Pancreas (tissue), 10 donors: ENCODE measurements around the gene HTR2C. TPM values are rescaled to one million over a fixed set of nuclear protein-coding genes. Genes with fewer than 3 reads are reported as not detected.
A peak's percentile ranks its signal among the peaks of the same experiment; 100 is the strongest.

ENCODE experiments used
- ATAC-seq, 4 donors: fragments of 200-7000 bp; cut with Tn5 transposase; one replicate each; pipeline versions ENCODE4 v1.8.0 to v1.9.1; 2020; ENCODE audit warnings: mild to moderate bottlenecking in 4 of 4, moderate library complexity in 4 of 4
- DNase-seq, 6 donors: peaks; one replicate each; pipeline ENCODE4 v3.0.0-alpha.2; 2020
- FAIRE-seq: peaks from 2 replicates; lab custom pipeline; 2012; peaks lifted over from hg19 to GRCh38; lab: Jason Lieb, UNC
- H3K27ac ChIP-seq, 4 donors: fragments of 200-600 bp; sonication (generic); 1 replicate in 3 of 4; 2 replicates in 1 of 4; pipeline versions ENCODE4 v1.5.0 to v1.8.0; 2020
- H3K27me3 ChIP-seq, 4 donors: fragments of 200-600 bp; one replicate each; pipeline ENCODE4 v1.8.0; 2021
- H3K36me3 ChIP-seq, 3 donors: fragments of 200-600 bp; sonication (generic) in 1 of 3; one replicate each; pipeline versions ENCODE4 v1.5.0 to v1.8.0; 2020 to 2021
- H3K4me1 ChIP-seq, 3 donors: fragments of 200-600 bp; one replicate each; pipeline ENCODE4 v1.8.0; 2021
- H3K4me3 ChIP-seq, 4 donors: fragments of 200-600 bp; sonication (generic) in 2 of 4; one replicate each; pipeline versions ENCODE4 v1.5.0 to v1.8.0; 2020 to 2021
- H3K9me3 ChIP-seq, 4 donors: fragments of 200-600 bp; one replicate each; pipeline ENCODE4 v1.8.0; 2021
- WGBS, 2 donors: extraction: QIAGEN DNeasy Blood & Tissue Kit; methylation state at CpG; one replicate each; pipeline ENCODE4 v1.1.7; 2013; 5-methylcytosine and 5-hydroxymethylcytosine counted together
- intact Hi-C, 3 donors: fragments of 100-400 bp; cut with DNase I; formaldehyde crosslinking; loops; one replicate each; pipeline versions ENCODE4 v1.11.1 to v1.14.2; 2022
- polyA plus RNA-seq, 2 donors: library from polyadenylated mRNA; stranded (reverse); fragments of 200-250 nt; gene quantifications; one replicate each; pipeline ENCODE4 v1.2.3, GENCODE V29; 2013
- total RNA-seq, 6 donors: library from RNA; stranded (reverse); fragmentation: NEBNext Ultra II Directional in 4 of 6; extraction: Animal tissue kit (Norgen Biotek cat#: 25700) in 4 of 6; gene quantifications; one replicate each; pipeline versions ENCODE4 v1.2.1 to v1.2.4, GENCODE V29; 2021 to 2023
- TF ChIP-seq, protein P1 (sequence below), 4 donors: fragments of 200-600 bp; sonication (generic) in 3 of 4; IDR thresholded peaks; one replicate each; pipeline versions ENCODE4 v1.5.0 to v1.8.0; 2021; ENCODE audit warnings: antibody characterized with exemption in 4 of 4
- donor health status: healthy with polysubstance abuse.
- donor health status: DM: no; HTN: no; CAD: no; lungs with moderate emphysema.
- donor health status: DM: no; HTN: no; CAD: no.
- donor health status: control.
- donor health status: control.
- donor health status: Bipolar disorder and iron deficiency.
- donor health status: DM: yes; HTN: yes; CAD: no.
- donor health status: DM: no; HTN: no; CAD: no.
- donor health status: DM: no; HTN: no; CAD: no.
- donor health status: DM: yes; HTN: yes; CAD: no.

HTR2C gene
- total RNA-seq (not detected), polyA plus RNA-seq (not detected)

DNA sequence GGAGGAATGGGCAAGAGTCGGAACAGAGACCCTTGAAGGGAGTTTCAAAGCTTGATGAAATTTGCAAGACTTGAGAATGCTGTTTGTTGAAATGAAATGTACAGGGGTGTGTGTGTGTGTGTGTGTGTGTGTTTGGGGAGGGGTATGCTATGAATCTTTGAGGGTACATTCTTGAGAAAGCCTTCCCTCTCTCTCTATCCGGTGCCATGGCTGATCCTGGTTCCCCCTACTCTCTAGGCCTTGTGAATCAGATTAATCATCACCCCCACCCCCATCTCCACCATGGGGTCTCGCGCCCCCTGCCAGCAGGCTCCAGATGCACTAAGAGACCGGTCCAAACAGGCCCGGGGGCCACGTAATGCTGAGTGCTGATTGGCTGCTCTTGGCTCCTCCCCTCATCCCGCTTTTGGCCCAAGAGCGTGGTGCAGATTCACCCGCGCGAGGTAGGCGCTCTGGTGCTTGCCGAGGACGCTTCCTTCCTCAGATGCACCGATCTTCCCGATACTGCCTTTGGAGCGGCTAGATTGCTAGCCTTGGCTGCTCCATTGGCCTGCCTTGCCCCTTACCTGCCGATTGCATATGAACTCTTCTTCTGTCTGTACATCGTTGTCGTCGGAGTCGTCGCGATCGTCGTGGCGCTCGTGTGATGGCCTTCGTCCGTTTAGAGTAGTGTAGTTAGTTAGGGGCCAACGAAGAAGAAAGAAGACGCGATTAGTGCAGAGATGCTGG lies at the start of gene HTR2C:
Gene HTR2C (plus strand): TSS at position 441 of the 729 bp plus-strand sequence. CDS start 142,851 bp downstream, outside the sequence.
- DNase-seq: no peak
- no peak for FAIRE-seq
- ATAC-seq: no peak
- H3K4me3 ChIP-seq: peak within 1 kb of the TSS in 1 of 4 donors; percentile 17
- no peaks in the 10 kb centered on the region for H3K4me1 ChIP-seq
- intact Hi-C loops: no loop called here
- peaks cover under 1 to 61% (median 28%) of the 10 kb centered on the region in 4 donors for H3K27me3 ChIP-seq
- no peaks in the 10 kb centered on the region for H3K36me3 ChIP-seq
- TF ChIP-seq, protein P1, sequence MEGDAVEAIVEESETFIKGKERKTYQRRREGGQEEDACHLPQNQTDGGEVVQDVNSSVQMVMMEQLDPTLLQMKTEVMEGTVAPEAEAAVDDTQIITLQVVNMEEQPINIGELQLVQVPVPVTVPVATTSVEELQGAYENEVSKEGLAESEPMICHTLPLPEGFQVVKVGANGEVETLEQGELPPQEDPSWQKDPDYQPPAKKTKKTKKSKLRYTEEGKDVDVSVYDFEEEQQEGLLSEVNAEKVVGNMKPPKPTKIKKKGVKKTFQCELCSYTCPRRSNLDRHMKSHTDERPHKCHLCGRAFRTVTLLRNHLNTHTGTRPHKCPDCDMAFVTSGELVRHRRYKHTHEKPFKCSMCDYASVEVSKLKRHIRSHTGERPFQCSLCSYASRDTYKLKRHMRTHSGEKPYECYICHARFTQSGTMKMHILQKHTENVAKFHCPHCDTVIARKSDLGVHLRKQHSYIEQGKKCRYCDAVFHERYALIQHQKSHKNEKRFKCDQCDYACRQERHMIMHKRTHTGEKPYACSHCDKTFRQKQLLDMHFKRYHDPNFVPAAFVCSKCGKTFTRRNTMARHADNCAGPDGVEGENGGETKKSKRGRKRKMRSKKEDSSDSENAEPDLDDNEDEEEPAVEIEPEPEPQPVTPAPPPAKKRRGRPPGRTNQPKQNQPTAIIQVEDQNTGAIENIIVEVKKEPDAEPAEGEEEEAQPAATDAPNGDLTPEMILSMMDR (IDR thresholded peaks at IDR 0.05): no peak
- no peaks in the 10 kb centered on the region for H3K9me3 ChIP-seq
- H3K27ac ChIP-seq: no peak within 1 kb of the TSS
- WGBS, 2 donors: 6 to 8% methylated on average over 34 of the region's 34 CpGs

DNA sequence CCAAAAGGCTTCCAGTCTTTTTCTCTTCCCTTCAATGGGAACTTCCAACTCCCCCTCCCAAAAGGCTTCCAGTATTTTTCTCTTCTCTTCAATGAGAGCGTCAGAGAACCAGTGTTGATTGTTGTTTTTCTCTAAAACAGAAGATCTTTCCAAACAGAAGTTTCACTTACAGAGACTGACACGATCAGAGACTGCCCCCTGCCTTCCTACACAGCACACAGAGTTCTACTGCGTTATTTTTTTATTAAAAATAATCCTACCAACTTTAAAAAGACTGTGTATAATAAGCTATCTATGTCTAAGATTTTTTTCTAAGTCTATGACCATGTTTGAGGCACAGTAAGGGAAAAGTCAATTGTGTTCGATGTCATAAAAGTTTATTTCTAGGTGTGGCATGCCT lies 3.5 kb upstream of the HTR2C start:
- WGBS, 2 donors: 8 to 13% methylated on average over 4 of the region's 4 CpGs
- no peaks in the 10 kb centered on the region for H3K9me3 ChIP-seq
- H3K27me3 ChIP-seq: peaks cover 2 to 47% (median 21%) of the 10 kb centered on the region in 4 donors
- H3K36me3 ChIP-seq: no peaks in the 10 kb centered on the region
- no peak overlapping the region for H3K4me3 ChIP-seq
- no peaks in the 10 kb centered on the region for H3K4me1 ChIP-seq
- DNase-seq (no peak), ATAC-seq (no peak), FAIRE-seq (peak; percentile 5)
- TF ChIP-seq, protein P1 (IDR thresholded peaks at IDR 0.05): no peak
- intact Hi-C loops: no loop called here
- H3K27ac ChIP-seq: no peak overlapping the region

DNA sequence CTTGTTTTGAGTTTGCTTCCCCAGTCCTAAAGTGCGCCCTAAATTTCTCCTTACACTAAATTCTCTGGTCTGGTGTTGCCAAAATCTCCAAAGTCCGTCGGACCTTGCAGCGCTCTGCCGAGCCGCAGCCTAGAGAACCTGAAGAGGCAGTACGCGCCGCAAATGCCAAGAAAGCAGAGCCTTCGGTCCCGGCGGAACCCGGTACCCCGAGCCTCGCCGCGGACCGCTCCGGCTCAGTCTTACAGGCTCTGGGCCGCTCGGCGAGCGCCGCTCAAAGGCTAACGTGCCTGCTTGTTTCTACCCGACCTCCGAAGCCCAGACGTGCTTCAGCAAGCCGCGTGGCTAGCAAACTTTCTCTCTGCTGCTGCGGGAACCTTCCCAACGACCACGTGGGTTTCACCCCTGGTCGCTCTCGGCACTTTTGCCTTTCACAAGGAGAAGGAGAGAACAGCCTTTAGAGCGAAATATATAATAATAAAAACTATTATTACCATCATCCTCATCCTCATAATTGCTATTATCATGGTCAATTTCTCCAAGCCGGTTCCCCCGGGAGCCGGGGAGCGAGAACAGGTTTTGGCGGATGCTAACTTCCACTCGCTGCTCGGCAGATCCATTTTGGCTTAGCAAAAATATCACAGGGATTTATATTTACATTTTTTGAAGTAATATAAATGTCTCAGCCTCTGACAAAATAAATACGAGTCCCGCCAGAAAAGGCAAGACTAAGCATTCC lies 2.2 kb upstream of the HTR2C start:
- Histone ChIP-seq H3K9me3 (no peaks in the 10 kb centered on the region), H3K4me3 (peak overlapping the region in 1 of 4 donors; percentile 12), H3K4me1 (no peaks in the 10 kb centered on the region), H3K36me3 (no peaks in the 10 kb centered on the region), H3K27ac (no peak overlapping the region), H3K27me3 (peaks cover 2 to 59% (median 26%) of the 10 kb centered on the region in 4 donors)
- TF ChIP-seq, protein P1 (IDR thresholded peaks at IDR 0.05): no peak
- intact Hi-C loops: no loop called here
- ATAC-seq (no peak), DNase-seq (no peak), FAIRE-seq (no peak)
- 3 to 5% methylated on average over 45 of the region's 45 CpGs for whole genome bisulfite sequencing, 2 donors

DNA sequence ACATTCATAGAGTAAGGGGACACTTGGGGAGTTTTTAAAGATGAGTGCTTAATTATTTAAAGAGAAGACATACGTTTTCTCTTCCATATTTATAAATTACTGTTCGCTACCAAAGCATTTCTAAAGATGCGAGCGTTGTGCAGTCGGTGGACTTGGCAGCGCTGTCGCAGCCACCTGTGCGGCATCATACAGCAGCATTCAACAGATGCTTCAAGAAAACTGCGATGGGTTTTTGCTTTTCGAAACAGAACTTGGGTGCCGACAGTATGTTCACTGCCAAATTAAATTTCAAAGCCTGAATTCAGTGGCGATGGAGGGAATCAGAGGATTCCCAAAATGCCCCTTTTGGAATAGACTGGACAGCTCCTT lies 1.6 kb upstream of the HTR2C start:
- FAIRE-seq: no peak
- H3K27me3 ChIP-seq: peaks cover 2 to 61% (median 26%) of the 10 kb centered on the region in 4 donors

More for the DNA sequence above, 1.6 kb upstream of the HTR2C start:
- Histone ChIP-seq H3K9me3 (no peaks in the 10 kb centered on the region), H3K4me3 (no peak overlapping the region), H3K27ac (no peak overlapping the region), H3K4me1 (no peaks in the 10 kb centered on the region), H3K36me3 (no peaks in the 10 kb centered on the region)
- ATAC-seq (no peak), DNase-seq (no peak)
- WGBS, 2 donors: 11 to 24% methylated on average over 12 of the region's 12 CpGs
- TF ChIP-seq, protein P1 (IDR thresholded peaks at IDR 0.05): no peak
- intact Hi-C loops: no loop called here
